SU-DHL-6 (cell line): ENCODE measurements around the gene PLIN1.

ENCODE experiments used
- H2AFZ ChIP-seq: fragments of 200-600 bp; sonication (generic); 2 replicates; pipeline ENCODE4 v1.6.1; 2014; ENCODE audit warnings: low read depth, mild to moderate bottlenecking, moderate library complexity, mixed read lengths, antibody characterized with exemption, low read length; ENCODE audit not compliant: severe bottlenecking
- H3F3A ChIP-seq: fragments of 200-600 bp; shearing (Covaris generic); 2 replicates; pipeline ENCODE4 v1.6.0; 2016; ENCODE audit warnings: antibody characterized with exemption, mild to moderate bottlenecking; ENCODE audit not compliant: insufficient read depth
- H3K27ac ChIP-seq: fragments of 200-600 bp; sonication (generic); 2 replicates; pipeline ENCODE4 v1.5.1; 2016; ENCODE audit warnings: low read depth, mild to moderate bottlenecking, low read length, moderate library complexity, mixed read lengths
- H3K27me3 ChIP-seq: fragments of 200-600 bp; sonication (generic), shearing (Covaris generic); 2 replicates; pipeline ENCODE4 v1.6.0; 2014; ENCODE audit warnings: mild to moderate bottlenecking, low read length
- H3K36me3 ChIP-seq: fragments of 200-600 bp; sonication (generic); 2 replicates; pipeline ENCODE4 v1.6.1; 2014; ENCODE audit warnings: mild to moderate bottlenecking, low read length, mixed read lengths
- H3K4me2 ChIP-seq: fragments of 300-600, 200-600 bp; shearing (Covaris generic), sonication (generic); 2 replicates; pipeline ENCODE4 v1.6.0; 2014; ENCODE audit warnings: low read length, low read depth, mild to moderate bottlenecking; ENCODE audit not compliant: poor library complexity, severe bottlenecking
- H3K4me3 ChIP-seq: fragments of 200-600 bp; sonication (generic); 2 replicates; pipeline ENCODE4 v1.5.1; 2014; ENCODE audit warnings: antibody characterized with exemption, low read length, mild to moderate bottlenecking, mixed read lengths; ENCODE audit not compliant: insufficient read depth, poor library complexity, severe bottlenecking
- H3K79me2 ChIP-seq: fragments of 200-600 bp; sonication (generic); 2 replicates; pipeline ENCODE4 v1.6.1; 2014; ENCODE audit warnings: mild to moderate bottlenecking, low read length, moderate library complexity; ENCODE audit not compliant: insufficient read depth
- H3K9ac ChIP-seq: fragments of 200-600 bp; sonication (generic); 2 replicates; pipeline ENCODE4 v1.7.0; 2014; ENCODE audit warnings: mild to moderate bottlenecking, low read length
- H3K9me2 ChIP-seq: fragments of 200-600 bp; sonication (generic); replicated peaks from 2 replicates; pipeline ENCODE4 v1.6.1; 2014; ENCODE audit warnings: low read length; ENCODE audit not compliant: insufficient read depth
- H3K9me3 ChIP-seq: fragments of 200-600 bp; sonication (generic); 2 replicates; pipeline ENCODE4 v1.6.1; 2014; ENCODE audit warnings: low read length, mixed read lengths; ENCODE audit not compliant: insufficient read depth
- H4K20me1 ChIP-seq: fragments of 200-600 bp; sonication (generic); 2 replicates; pipeline ENCODE4 v1.6.1; 2014; ENCODE audit warnings: low read depth, mild to moderate bottlenecking, antibody characterized with exemption, low read length, moderate library complexity, mixed read lengths
- CTCF ChIP-seq: fragments of 200-600 bp; sonication (generic); IDR thresholded peaks from one replicate; pipeline ENCODE4 v1.5.1; 2017; ENCODE audit warnings: antibody characterized with exemption, mild to moderate bottlenecking, low read length, moderate library complexity; ENCODE audit not compliant: insufficient read depth, poor library complexity, severe bottlenecking
- EZH2phosphoT487 ChIP-seq: fragments of 200-600 bp; sonication (generic), shearing (Covaris generic); conservative IDR thresholded peaks from 2 replicates; pipeline ENCODE4 v1.6.1; 2018; ENCODE audit warnings: mild to moderate bottlenecking, antibody characterized with exemption, low read length, moderate library complexity, mixed read lengths

PLIN1 gene

GRCh38 chr15:89653578-89653977 lies 25.6 kb downstream of the PLIN1 start:
- H4K20me1 ChIP-seq, result no peaks in the 10 kb centered on the region
- H3K9ac ChIP-seq, result no peak overlapping the region
- no peak overlapping the region for H3K27ac ChIP-seq
- no peak overlapping the region for H2AFZ ChIP-seq
- no peaks in the 10 kb centered on the region for H3F3A ChIP-seq
- H3K9me3 ChIP-seq, result no peaks in the 10 kb centered on the region
- 0 out of 2 replicates have a peak, but pooled peaks cover 3% of the 10 kb centered on the region for H3K27me3 ChIP-seq
- H3K36me3 ChIP-seq, result no peaks in the 10 kb centered on the region
- no peak overlapping the region for H3K4me2 ChIP-seq
- no peak overlapping the region for H3K4me3 ChIP-seq
- H3K9me2 ChIP-seq, result no peaks in the 10 kb centered on the region
- no peaks in the 10 kb centered on the region for H3K79me2 ChIP-seq
- no peak for TF ChIP-seq CTCF
- no peak for TF ChIP-seq EZH2phosphoT487

- Histone ChIP-seq H3K9me3 (no peaks in the 10 kb centered on the region), H3K79me2 (no peaks in the 10 kb centered on the region), H3F3A (no peaks in the 10 kb centered on the region), H2AFZ (no peak overlapping the region), H4K20me1 (no peaks in the 10 kb centered on the region), H3K27me3 (0 out of 2 replicates have a peak, but pooled peaks cover under 1% of the 10 kb centered on the region), H3K9me2 (no peaks in the 10 kb centered on the region), H3K9ac (no peak overlapping the region), H3K27ac (no peak overlapping the region), H3K4me2 (no peak overlapping the region), H3K36me3 (no peaks in the 10 kb centered on the region), H3K4me3 (no peak overlapping the region)
- no peak for TF ChIP-seq EZH2phosphoT487
- no peak for TF ChIP-seq CTCF
Measured at GRCh38 chr15:89652666-89653065, 26.5 kb downstream of the PLIN1 start.

- Histone ChIP-seq H2AFZ (no peak overlapping the region), H3K36me3 (no peaks in the 10 kb centered on the region), H3K4me2 (no peak overlapping the region), H3K27ac (no peak overlapping the region), H3K27me3 (no peaks in the 10 kb centered on the region), H4K20me1 (no peaks in the 10 kb centered on the region), H3K9me2 (no peaks in the 10 kb centered on the region), H3K4me3 (no peak overlapping the region), H3K9me3 (no peaks in the 10 kb centered on the region), H3F3A (no peaks in the 10 kb centered on the region), H3K79me2 (no peaks in the 10 kb centered on the region), H3K9ac (no peak overlapping the region)
- TF ChIP-seq CTCF, result no peak
- TF ChIP-seq EZH2phosphoT487, result no peak
Measured at GRCh38 chr15:89652131-89652530, 27.0 kb downstream of the PLIN1 start.

GRCh38 chr15:89649716-89650115 lies 29.5 kb downstream of the PLIN1 start:
- H4K20me1 ChIP-seq, result no peaks in the 10 kb centered on the region
- no peaks in the 10 kb centered on the region for H3K9me2 ChIP-seq
- H3K36me3 ChIP-seq, result no peaks in the 10 kb centered on the region
- no peak overlapping the region for H3K4me3 ChIP-seq
- no peaks in the 10 kb centered on the region for H3K9me3 ChIP-seq
- no peaks in the 10 kb centered on the region for H3F3A ChIP-seq
- no peak for TF ChIP-seq CTCF
- no peak for TF ChIP-seq EZH2phosphoT487
- H3K27me3 ChIP-seq, result no peaks in the 10 kb centered on the region
- H3K4me2 ChIP-seq, result no peak overlapping the region
- H3K27ac ChIP-seq, result no peak overlapping the region
- no peak overlapping the region for H3K9ac ChIP-seq
- H3K79me2 ChIP-seq, result no peaks in the 10 kb centered on the region
- H2AFZ ChIP-seq, result no peak overlapping the region
